ENCODE measurements around the gene CWC27. TPM values are rescaled to one million over a fixed set of nuclear protein-coding genes. Genes with fewer than 3 reads are reported as not detected.

Gene CWC27
- total RNA-seq, 6 experiments from 2014 or later: 19.6 to 29.9 (median 25.4) TPM

DNA sequence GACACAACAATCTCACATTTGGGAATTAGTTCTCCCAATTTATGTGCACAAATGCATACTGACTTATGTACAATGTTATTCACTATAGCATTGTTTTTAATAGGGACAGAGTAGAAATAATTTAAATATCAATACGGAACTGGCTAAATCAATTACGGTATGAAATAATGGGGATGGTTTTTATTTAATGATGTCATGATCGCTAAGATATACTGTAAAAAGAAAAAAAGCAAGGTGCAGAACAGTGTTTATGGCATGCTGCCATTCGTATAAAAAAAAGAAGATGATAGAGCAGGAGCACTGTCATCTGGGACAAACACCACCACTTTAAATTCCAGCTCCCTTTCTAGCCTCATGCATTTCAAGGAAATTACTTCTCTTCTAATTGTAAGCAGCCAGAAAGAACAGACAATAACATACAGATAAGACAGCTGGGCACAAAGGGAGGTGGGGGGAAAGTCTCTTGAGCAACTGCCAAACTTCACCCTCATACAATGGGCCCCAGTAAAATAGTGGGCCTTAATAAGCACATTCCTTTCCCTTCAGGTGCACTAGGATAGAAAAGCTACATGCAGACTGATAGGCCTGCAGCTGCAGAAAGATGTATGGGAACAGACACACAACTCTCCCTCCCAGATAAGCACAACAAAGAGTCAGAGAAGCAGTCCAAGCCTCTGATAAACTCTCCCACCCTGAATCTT, 8.6 kb upstream of the CWC27 start:
- no peaks in the 10 kb centered on the region for H3K9me3 Mint-ChIP-seq
- H3K4me3 Mint-ChIP-seq: no peak overlapping the region
- DNase-seq: no peak
- 0 out of 2 replicates have a peak, but pooled peaks cover 3% of the 10 kb centered on the region for H3K36me3 Mint-ChIP-seq (ENCODE audit: low read depth)
- peaks cover 7% of the 10 kb centered on the region; the same call in 1 of the 2 replicates for H3K4me1 Mint-ChIP-seq (ENCODE audit: low read depth)
- no peak overlapping the region for H3K27ac Mint-ChIP-seq
- H3K27me3 Mint-ChIP-seq (ENCODE audit: insufficient read depth): no peaks in the 10 kb centered on the region; the same call in 1 of the 2 replicates
- no peak for TF ChIP-seq CTCF (IDR thresholded peaks at IDR 0.05)

DNA sequence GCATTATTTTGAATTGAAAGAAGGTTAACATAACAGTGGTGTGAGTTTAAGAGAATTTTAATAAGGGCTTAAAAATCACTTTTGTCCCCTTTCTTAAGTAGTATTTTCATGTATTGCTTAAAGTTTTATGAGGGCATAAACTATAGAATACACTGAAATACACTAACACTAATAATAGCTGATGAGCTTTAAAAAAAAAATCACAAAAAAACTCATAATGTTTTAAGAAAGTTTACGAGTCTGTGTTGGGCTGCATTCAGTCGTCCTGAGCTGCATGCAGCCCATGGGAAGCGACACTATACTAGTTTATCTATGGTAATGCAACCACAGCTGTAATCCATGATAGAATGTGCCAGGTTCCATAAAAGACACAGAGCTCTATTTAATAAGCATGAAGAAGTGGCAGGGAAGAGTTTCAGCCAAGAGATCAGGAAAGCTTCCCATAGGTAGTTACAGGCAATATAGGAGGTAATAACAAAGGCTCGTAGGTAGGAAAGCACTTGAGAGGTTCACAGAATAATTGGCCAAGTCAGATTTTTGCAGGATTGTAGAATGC, 4.7 kb upstream of the CWC27 start:
- no peaks in the 10 kb centered on the region for H3K9me3 Mint-ChIP-seq
- peaks cover 6% of the 10 kb centered on the region for H3K36me3 Mint-ChIP-seq (ENCODE audit: low read depth)
- DNase-seq: no peak
- H3K27ac Mint-ChIP-seq: no peak overlapping the region
- H3K4me1 Mint-ChIP-seq (ENCODE audit: low read depth): peaks cover 20% of the 10 kb centered on the region
- no peak for TF ChIP-seq CTCF (IDR thresholded peaks at IDR 0.05)
- H3K27me3 Mint-ChIP-seq (ENCODE audit: insufficient read depth): no peaks in the 10 kb centered on the region; the same call in 1 of the 2 replicates
- no peak overlapping the region for H3K4me3 Mint-ChIP-seq

- peak overlapping the region; percentile 10; the same call in 1 of the 2 replicates for H3K27ac Mint-ChIP-seq
- DNase-seq: no peak
- peaks cover 6% of the 10 kb centered on the region for H3K36me3 Mint-ChIP-seq (ENCODE audit: low read depth)
These were observed 2.8 kb upstream of the CWC27 start for GRCh38 chr5:64765804-64766504.

DNA sequence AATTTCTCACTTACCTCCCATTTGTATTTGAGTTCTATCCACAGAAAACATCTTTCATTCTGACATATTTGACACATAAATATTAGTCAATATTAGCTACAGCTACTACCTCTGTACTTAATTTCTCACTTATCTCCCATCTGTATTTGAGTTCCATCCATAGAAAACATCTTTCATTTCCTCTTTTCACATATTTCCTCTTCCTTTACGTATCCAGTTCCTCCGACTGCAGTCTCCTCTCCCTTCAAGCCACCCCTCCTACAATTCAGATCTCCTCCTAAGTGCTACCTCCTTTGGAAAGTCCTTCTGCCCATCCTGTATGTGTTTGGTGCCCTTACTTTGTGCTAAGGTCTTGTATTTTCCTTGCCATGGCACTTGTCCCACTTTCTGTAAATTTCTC, 1.8 kb upstream of the CWC27 start:
- Mint-ChIP-seq H3K27ac (peak overlapping the region; percentile 22; the same call in 1 of the 2 replicates), H3K36me3 (ENCODE audit: low read depth) (peaks cover 6% of the 10 kb centered on the region), H3K27me3 (ENCODE audit: insufficient read depth) (no peaks in the 10 kb centered on the region; the same call in 1 of the 2 replicates), H3K4me3 (peak overlapping the region; percentile 98), H3K9me3 (no peaks in the 10 kb centered on the region), H3K4me1 (ENCODE audit: low read depth) (peaks cover 42% of the 10 kb centered on the region)
- DNase-seq: no peak
- no peak for TF ChIP-seq CTCF (IDR thresholded peaks at IDR 0.05)

More at GRCh38 chr5:64765804-64766504, 2.8 kb upstream of the CWC27 start:
- no peak for TF ChIP-seq CTCF (IDR thresholded peaks at IDR 0.05)
- Mint-ChIP-seq H3K9me3 (no peaks in the 10 kb centered on the region), H3K4me3 (no peak overlapping the region), H3K4me1 (ENCODE audit: low read depth) (peaks cover 38% of the 10 kb centered on the region), H3K27me3 (ENCODE audit: insufficient read depth) (no peaks in the 10 kb centered on the region; the same call in 1 of the 2 replicates)

DNA sequence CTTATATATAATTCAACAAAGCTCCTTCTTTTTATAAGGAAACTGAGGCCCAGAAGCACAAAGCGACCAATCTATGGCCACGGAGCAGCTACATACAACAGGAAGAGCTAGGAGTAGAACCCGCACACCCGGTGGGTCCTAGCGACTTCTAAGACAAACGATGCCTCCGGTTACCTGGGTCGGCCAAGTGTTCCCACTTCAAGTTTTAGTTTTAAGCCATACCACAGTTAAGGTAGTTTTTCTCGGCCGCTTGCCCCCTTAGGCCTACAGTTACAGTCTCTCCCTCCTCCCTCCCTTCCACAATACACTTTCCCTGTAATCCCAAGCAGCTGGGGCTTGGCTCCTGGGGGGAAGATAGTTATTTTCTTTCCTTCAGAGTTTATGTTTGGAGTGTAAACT, 772 bp upstream of the CWC27 start:
- no peaks in the 10 kb centered on the region for H3K9me3 Mint-ChIP-seq
- peaks cover 42% of the 10 kb centered on the region for H3K4me1 Mint-ChIP-seq (ENCODE audit: low read depth)
- H3K4me3 Mint-ChIP-seq: peak overlapping the region; percentile 98
- peaks cover 6% of the 10 kb centered on the region for H3K36me3 Mint-ChIP-seq (ENCODE audit: low read depth)
- H3K27ac Mint-ChIP-seq: peak overlapping the region; percentile 97
- no peaks in the 10 kb centered on the region; the same call in 1 of the 2 replicates for H3K27me3 Mint-ChIP-seq (ENCODE audit: insufficient read depth)
- no peak for DNase-seq
- no peak for TF ChIP-seq CTCF (IDR thresholded peaks at IDR 0.05)
